OCI-LY3 (cell line): ENCODE data around the gene WDR86.

Experiments used
- H2AFZ ChIP-seq: fragments of 200-600, 300-600 bp; shearing (Covaris generic); 2 replicates; pipeline ENCODE4 v1.6.0; 2014; ENCODE audit warnings: antibody characterized with exemption, low read depth, low read length
- H3K27ac ChIP-seq: fragments of 200-600, 300-600 bp; sonication (generic); 2 replicates; pipeline ENCODE4 v1.5.1; 2014; ENCODE audit warnings: mild to moderate bottlenecking, low read length, moderate library complexity, mixed read lengths
- H3K27me3 ChIP-seq: fragments of 200-600, 300-600 bp; sonication (generic); 2 replicates; pipeline ENCODE4 v1.6.1; 2014; ENCODE audit warnings: low read depth, low read length, mixed read lengths
- H3K36me3 ChIP-seq: fragments of 200-600, 300-600 bp; sonication (generic); replicated peaks from 2 replicates; pipeline ENCODE3; 2014; ENCODE audit warnings: low read depth, low read length, mixed read lengths
- H3K4me1 ChIP-seq: fragments of 300-600, 200-600 bp; sonication (generic); 2 replicates; pipeline ENCODE4 v1.6.1; 2014; ENCODE audit warnings: low read length, mixed read lengths
- H3K4me2 ChIP-seq: fragments of 200-600, 300-600 bp; sonication (generic); 2 replicates; pipeline ENCODE4 v1.6.1; 2014; ENCODE audit warnings: low read length, mixed read lengths
- H3K4me3 ChIP-seq: fragments of 300-600, 200-600 bp; sonication (generic); 2 replicates; pipeline ENCODE4 v1.5.1; 2014; ENCODE audit warnings: antibody characterized with exemption, mild to moderate bottlenecking, low read length, moderate library complexity
- H3K79me2 ChIP-seq: fragments of 300-600, 200-600 bp; shearing (Covaris generic); 2 replicates; pipeline ENCODE4 v1.6.1; 2014; ENCODE audit warnings: mild to moderate bottlenecking, low read length, mixed read lengths
- H3K9ac ChIP-seq: fragments of 300-600, 200-600 bp; shearing (Covaris generic); 2 replicates; pipeline ENCODE4 v1.6.0; 2014; ENCODE audit warnings: mild to moderate bottlenecking, low read length, moderate library complexity
- H3K9me3 ChIP-seq: fragments of 200-600, 300-600 bp; shearing (Covaris generic); 2 replicates; pipeline ENCODE4 v1.6.1; 2014; ENCODE audit warnings: low read length, mixed read lengths; ENCODE audit not compliant: insufficient read depth
- H4K20me1 ChIP-seq: fragments of 200-600, 300-600 bp; sonication (generic); 2 replicates; pipeline ENCODE4 v1.6.1; 2016; ENCODE audit warnings: low read length, mixed read lengths; ENCODE audit not compliant: insufficient read depth
- CTCF ChIP-seq: fragments of 200-600, 300-600 bp; sonication (generic); IDR thresholded peaks from 2 replicates; pipeline ENCODE4 v1.5.1; 2014; ENCODE audit warnings: antibody characterized with exemption, low read length, low read depth
- EZH2phosphoT487 ChIP-seq: fragments of 200-600 bp; shearing (Covaris generic); IDR thresholded peaks from 2 replicates; pipeline ENCODE4 v1.6.1; 2018; ENCODE audit warnings: antibody characterized with exemption, mixed run types, low read depth

WDR86 gene

GRCh38 chr7:151352512-151352911 is 57.3 kb downstream of the WDR86 start:
- Histone ChIP-seq H4K20me1 (peaks cover 3% of the 10 kb centered on the region; the same call in 1 of the 2 replicates), H3K4me1 (peaks cover 33% of the 10 kb centered on the region), H3K27me3 (no peaks in the 10 kb centered on the region), H3K4me3 (no peak overlapping the region), H3K9ac (no peak overlapping the region), H3K9me3 (no peaks in the 10 kb centered on the region), H3K79me2 (no peaks in the 10 kb centered on the region), H2AFZ (no peak overlapping the region), H3K27ac (no peak overlapping the region), H3K4me2 (peak overlapping the region; percentile 68; the same call in 1 of the 2 replicates), H3K36me3 (peaks cover 29% of the 10 kb centered on the region)
- TF ChIP-seq CTCF = no peak
- TF ChIP-seq EZH2phosphoT487 = no peak

GRCh38 chr7:151351967-151352366 is 57.9 kb downstream of the WDR86 start:
- TF ChIP-seq EZH2phosphoT487 (no peak), CTCF (no peak)
- Histone ChIP-seq H3K4me2 (peak overlapping the region; percentile 68), H3K36me3 (peaks cover 29% of the 10 kb centered on the region), H3K9me3 (no peaks in the 10 kb centered on the region), H3K27ac (peak overlapping the region; percentile 30; the same call in 1 of the 2 replicates), H3K4me3 (peak overlapping the region; percentile 51), H4K20me1 (peaks cover 3% of the 10 kb centered on the region; the same call in 1 of the 2 replicates), H3K27me3 (no peaks in the 10 kb centered on the region), H2AFZ (peak overlapping the region; percentile 93), H3K4me1 (peaks cover 33% of the 10 kb centered on the region), H3K9ac (no peak overlapping the region; the same call in 1 of the 2 replicates), H3K79me2 (no peaks in the 10 kb centered on the region)

- no peak overlapping the region for H3K27ac ChIP-seq
- H4K20me1 ChIP-seq = peaks cover 3% of the 10 kb centered on the region; the same call in 1 of the 2 replicates
- H3K9ac ChIP-seq = no peak overlapping the region
- H2AFZ ChIP-seq = no peak overlapping the region
- H3K9me3 ChIP-seq = no peaks in the 10 kb centered on the region
- peaks cover 33% of the 10 kb centered on the region for H3K4me1 ChIP-seq
- TF ChIP-seq EZH2phosphoT487 (no peak), CTCF (peak; percentile 70)
- no peaks in the 10 kb centered on the region for H3K27me3 ChIP-seq
- peak overlapping the region; percentile 13; the same call in 1 of the 2 replicates for H3K4me2 ChIP-seq
- no peaks in the 10 kb centered on the region for H3K79me2 ChIP-seq
- H3K36me3 ChIP-seq = peaks cover 35% of the 10 kb centered on the region
- H3K4me3 ChIP-seq = no peak overlapping the region
These were observed 58.8 kb downstream of the WDR86 start for GRCh38 chr7:151351027-151351426.

GRCh38 chr7:151349507-151349853 is 60.4 kb downstream of the WDR86 start:
- TF ChIP-seq CTCF = no peak
- TF ChIP-seq EZH2phosphoT487 = no peak
- H4K20me1 ChIP-seq = peaks cover 3% of the 10 kb centered on the region; the same call in 1 of the 2 replicates
- H2AFZ ChIP-seq = 0 out of 2 replicates have a peak overlapping the region, but pooled peaks have one; percentile 31
- H3K27ac ChIP-seq = peak overlapping the region; percentile 82
- peaks cover 42% of the 10 kb centered on the region for H3K36me3 ChIP-seq
- H3K4me2 ChIP-seq = peak overlapping the region; percentile 84
- peak overlapping the region; percentile 74 for H3K4me3 ChIP-seq
- H3K27me3 ChIP-seq = no peaks in the 10 kb centered on the region
- H3K4me1 ChIP-seq = peaks cover 33% of the 10 kb centered on the region
- no peaks in the 10 kb centered on the region for H3K79me2 ChIP-seq
- H3K9ac ChIP-seq = peak overlapping the region; percentile 46; the same call in 1 of the 2 replicates
- no peaks in the 10 kb centered on the region for H3K9me3 ChIP-seq
